ENCODE results near the gene HOXB9.

Gene HOXB9

DNA sequence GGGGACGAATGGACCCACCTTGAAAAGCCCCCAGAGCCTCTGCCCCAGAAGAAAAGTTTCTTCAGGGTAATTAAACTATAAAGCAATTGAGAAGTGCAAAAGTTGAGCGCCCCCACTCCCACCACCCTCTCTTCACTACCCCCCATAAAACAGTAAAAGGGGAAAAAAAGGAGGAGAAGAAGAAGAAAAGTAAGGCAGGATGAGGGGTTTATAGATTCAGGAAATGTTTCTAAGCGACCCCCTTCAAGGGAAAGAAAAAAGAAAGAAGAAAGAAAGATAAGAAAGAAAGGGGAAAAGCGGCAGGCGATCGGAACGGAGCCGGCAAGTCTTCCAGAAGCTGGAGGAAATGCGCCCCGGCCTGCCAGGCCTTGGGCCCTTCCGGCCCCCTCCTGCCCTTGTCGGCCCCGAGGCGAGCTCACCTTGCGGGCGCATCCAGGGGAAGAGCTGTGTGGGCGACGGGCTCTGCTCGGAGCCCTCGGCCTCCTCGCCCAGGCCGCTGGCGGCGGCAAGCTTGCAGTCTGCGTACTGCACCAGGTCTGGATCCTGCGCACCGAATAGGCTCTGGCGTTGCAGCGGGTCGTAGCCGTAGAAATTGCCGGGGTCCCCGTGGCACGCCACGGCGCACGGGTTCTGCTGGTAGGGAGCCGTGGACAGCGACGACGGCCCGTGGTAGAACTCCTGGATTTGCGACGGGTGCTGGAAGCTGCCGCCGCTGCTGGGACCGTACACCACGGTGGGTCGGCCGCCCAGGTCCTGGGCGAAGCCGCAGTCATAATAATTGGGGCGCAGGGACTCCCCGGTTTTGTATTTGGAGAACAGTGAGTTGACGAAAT, 12.1 kb downstream of the HOXB9 start:
- TF ChIP-seq, protein P1, sequence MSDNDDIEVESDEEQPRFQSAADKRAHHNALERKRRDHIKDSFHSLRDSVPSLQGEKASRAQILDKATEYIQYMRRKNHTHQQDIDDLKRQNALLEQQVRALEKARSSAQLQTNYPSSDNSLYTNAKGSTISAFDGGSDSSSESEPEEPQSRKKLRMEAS (IDR thresholded peaks at IDR 0.05; ENCODE audit: low read depth, low read length) = no peak
- TF ChIP-seq MYC (IDR thresholded peaks at IDR 0.05; ENCODE audit: low read depth, low read length) = no peak
- TF ChIP-seq, protein P2, sequence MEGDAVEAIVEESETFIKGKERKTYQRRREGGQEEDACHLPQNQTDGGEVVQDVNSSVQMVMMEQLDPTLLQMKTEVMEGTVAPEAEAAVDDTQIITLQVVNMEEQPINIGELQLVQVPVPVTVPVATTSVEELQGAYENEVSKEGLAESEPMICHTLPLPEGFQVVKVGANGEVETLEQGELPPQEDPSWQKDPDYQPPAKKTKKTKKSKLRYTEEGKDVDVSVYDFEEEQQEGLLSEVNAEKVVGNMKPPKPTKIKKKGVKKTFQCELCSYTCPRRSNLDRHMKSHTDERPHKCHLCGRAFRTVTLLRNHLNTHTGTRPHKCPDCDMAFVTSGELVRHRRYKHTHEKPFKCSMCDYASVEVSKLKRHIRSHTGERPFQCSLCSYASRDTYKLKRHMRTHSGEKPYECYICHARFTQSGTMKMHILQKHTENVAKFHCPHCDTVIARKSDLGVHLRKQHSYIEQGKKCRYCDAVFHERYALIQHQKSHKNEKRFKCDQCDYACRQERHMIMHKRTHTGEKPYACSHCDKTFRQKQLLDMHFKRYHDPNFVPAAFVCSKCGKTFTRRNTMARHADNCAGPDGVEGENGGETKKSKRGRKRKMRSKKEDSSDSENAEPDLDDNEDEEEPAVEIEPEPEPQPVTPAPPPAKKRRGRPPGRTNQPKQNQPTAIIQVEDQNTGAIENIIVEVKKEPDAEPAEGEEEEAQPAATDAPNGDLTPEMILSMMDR (IDR thresholded peaks at IDR 0.05; ENCODE audit: low read depth, low read length) = no peak
- TF ChIP-seq POLR2A (IDR thresholded peaks at IDR 0.05; ENCODE audit: extremely low read depth, insufficient read length) = no peak
- DNase-seq (ENCODE audit: low read depth) = no peak
- H3K4me3 ChIP-seq (ENCODE audit: low read depth, low read length) = no peak overlapping the region

DNA sequence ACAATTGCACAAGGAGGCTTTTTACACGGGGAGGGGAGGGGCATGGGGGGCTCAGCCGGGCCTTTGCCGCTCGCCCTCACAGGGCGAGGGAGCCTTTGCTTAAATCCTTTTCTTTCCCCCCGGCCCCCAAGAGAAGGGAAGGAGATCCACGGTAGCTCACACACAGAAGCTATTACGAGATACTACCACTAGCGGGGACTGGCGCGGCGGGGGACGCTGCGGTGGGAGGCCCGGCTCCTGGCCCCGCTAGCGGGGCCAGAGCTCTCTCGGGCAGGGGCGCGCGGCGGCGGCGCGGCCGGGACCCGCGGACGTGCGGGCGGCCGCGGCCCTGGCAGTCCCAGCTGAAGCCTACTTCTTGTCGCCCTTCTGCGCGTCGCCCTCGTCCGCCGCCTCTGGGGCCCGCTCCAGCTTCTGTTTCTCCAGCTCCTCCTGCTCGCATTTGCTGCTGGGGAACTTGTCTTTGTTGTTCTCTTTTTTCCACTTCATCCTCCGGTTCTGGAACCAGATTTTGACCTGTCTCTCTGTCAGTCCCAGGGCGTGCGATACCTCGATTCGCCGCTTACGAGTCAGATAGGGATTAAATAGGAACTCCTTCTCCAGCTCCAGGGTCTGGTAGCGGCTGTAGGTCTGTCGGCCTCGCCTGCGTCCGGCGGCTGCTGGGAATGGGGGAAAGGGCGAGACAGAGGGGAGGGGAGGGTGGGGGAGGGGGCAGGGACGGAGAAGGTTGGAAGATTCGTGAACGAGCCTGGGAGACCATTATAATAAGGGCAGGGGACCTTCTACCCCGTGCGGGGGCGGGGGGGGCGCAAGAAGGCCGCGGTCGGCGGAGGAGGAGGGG, 13.1 kb downstream of the HOXB9 start:
- TF ChIP-seq, protein P1 (IDR thresholded peaks at IDR 0.05; ENCODE audit: low read depth, low read length) = no peak
- no peak for TF ChIP-seq POLR2A (IDR thresholded peaks at IDR 0.05; ENCODE audit: extremely low read depth, insufficient read length)
- no peak for TF ChIP-seq MYC (IDR thresholded peaks at IDR 0.05; ENCODE audit: low read depth, low read length)
- TF ChIP-seq, protein P2 (IDR thresholded peaks at IDR 0.05; ENCODE audit: low read depth, low read length) = no peak
- peak overlapping the region; percentile 1 for H3K4me3 ChIP-seq (ENCODE audit: low read depth, low read length)
- peak; percentile 56 for DNase-seq (ENCODE audit: low read depth)

DNA sequence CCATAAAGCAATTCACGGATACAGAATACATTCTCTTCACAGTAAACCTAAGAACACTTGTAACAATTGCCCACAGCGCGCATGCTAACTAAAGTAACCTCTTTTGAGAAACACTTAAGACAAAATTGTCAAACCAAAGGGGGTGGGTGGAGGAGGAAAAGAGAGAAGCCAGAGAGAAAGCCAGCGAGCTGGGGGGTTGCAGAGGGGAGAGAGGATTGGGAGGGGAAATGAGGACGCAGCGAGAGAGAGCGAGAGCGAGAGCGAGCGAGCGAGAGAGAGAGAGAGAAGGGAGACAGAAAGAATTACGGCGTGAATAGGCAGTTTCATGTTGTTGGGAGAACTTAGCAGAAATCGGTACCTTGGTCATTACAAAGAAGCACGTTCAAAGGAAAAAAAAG, 13.7 kb downstream of the HOXB9 start:
- H3K4me3 ChIP-seq (ENCODE audit: low read depth, low read length) = peak overlapping the region; percentile 1
- DNase-seq (ENCODE audit: low read depth) = no peak
- no peak for TF ChIP-seq POLR2A (IDR thresholded peaks at IDR 0.05; ENCODE audit: extremely low read depth, insufficient read length)
- TF ChIP-seq MYC (IDR thresholded peaks at IDR 0.05; ENCODE audit: low read depth, low read length) = no peak
- TF ChIP-seq, protein P2 (IDR thresholded peaks at IDR 0.05; ENCODE audit: low read depth, low read length) = no peak
- TF ChIP-seq, protein P1 (IDR thresholded peaks at IDR 0.05; ENCODE audit: low read depth, low read length) = no peak

DNA sequence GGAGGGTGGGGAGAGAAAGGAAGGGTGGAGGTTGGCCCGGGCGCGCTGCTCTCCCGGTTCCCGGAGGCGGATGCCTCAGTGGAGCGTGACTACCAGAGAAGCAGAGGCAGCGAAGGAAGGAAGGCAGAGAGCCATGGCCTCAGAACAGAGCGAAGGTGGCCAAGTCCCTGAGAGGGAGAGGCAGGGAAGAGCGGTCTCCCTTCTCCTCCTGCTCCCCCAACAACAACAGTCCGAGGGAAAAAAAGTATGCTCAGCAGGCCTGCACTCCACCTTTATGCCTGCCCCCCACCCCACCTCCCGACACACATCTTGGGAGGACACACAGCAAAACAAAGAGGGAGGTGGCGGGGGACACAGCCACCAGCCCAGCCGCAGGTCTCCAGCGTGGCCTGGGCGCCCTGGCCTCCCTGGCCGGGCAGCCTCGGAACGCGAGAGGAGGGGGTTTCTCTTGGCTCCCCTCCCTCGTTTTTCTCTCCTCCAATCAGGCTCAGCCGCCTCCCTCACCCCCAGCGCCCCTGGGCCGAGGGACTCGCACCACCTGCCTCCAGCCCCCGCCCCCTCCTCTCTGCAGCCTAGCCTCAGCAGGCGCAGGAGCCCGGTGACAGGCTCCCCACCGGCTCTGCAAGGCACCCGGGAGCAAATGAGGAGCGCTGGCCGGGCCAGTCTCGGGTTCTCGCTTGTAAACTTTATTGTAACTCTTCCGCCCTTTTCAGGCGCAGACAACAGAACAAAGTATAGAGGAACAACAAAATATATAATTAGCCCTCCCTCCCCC, 14.3 kb downstream of the HOXB9 start:
- no peak for DNase-seq (ENCODE audit: low read depth)
- H3K4me3 ChIP-seq (ENCODE audit: low read depth, low read length) = no peak overlapping the region
- TF ChIP-seq POLR2A (IDR thresholded peaks at IDR 0.05; ENCODE audit: extremely low read depth, insufficient read length) (no peak), MYC (IDR thresholded peaks at IDR 0.05; ENCODE audit: low read depth, low read length) (no peak)
- TF ChIP-seq, protein P2 (IDR thresholded peaks at IDR 0.05; ENCODE audit: low read depth, low read length) = no peak
- TF ChIP-seq, protein P1 (IDR thresholded peaks at IDR 0.05; ENCODE audit: low read depth, low read length) = no peak

DNA sequence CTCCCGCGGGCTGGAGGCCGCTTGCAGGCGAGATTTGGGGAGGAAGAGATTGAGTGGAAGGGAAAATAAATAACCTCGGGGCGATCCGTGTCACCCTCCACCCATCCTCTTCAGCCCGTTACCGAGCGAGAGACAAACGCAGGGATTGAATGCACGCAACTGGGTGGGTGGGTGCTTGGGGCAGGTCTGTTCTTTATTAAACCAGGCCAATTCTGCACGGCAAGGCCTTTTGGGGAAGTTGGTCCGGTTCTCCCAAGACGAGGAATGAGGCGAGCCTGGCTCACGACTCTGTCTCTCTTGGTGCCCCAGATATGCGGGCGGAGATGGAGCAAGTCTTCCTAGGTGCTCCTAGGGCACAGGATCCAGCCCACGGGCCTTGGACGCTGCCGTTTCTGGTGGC, 14.9 kb downstream of the HOXB9 start:
- DNase-seq (ENCODE audit: low read depth) = no peak
- H3K4me3 ChIP-seq (ENCODE audit: low read depth, low read length) = no peak overlapping the region
- TF ChIP-seq, protein P1 (IDR thresholded peaks at IDR 0.05; ENCODE audit: low read depth, low read length) = no peak
- TF ChIP-seq MYC (IDR thresholded peaks at IDR 0.05; ENCODE audit: low read depth, low read length) (no peak), POLR2A (IDR thresholded peaks at IDR 0.05; ENCODE audit: extremely low read depth, insufficient read length) (no peak)
- TF ChIP-seq, protein P2 (IDR thresholded peaks at IDR 0.05; ENCODE audit: low read depth, low read length) = no peak

Measured in NB4 (cell line).